NCI-H2107 treated with DMSO at 0.1 percent for 48 hours (cell line): ENCODE data around the gene BMAL2.

Experiments
- DNase-seq: peaks from one replicate; lab custom pipeline; 2025; ENCODE audit not compliant: unreplicated experiment; lab: John Stamatoyannopoulos, UW

Gene BMAL2

GRCh38 chr12:27332714-27333402 is at the start of gene BMAL2:
TSS of gene BMAL2 (plus strand) at chr12:27332836. CDS start at chr12:27333073, 237 bp downstream.
- peak; percentile 51 for DNase-seq

- no peak for DNase-seq
These were observed 48.6 kb upstream of the BMAL2 start for GRCh38 chr12:27284021-27284420.

GRCh38 chr12:27284751-27285150 is 47.9 kb upstream of the BMAL2 start:
- no peak for DNase-seq

- no peak for DNase-seq
These were observed 47.2 kb upstream of the BMAL2 start for GRCh38 chr12:27285403-27285802.

- DNase-seq: no peak
These were observed 43.2 kb upstream of the BMAL2 start for GRCh38 chr12:27289414-27289813.

GRCh38 chr12:27290501-27291168 is 42.0 kb upstream of the BMAL2 start:
- no peak for DNase-seq

- no peak for DNase-seq
These were observed 40.8 kb upstream of the BMAL2 start for GRCh38 chr12:27291862-27292261.

GRCh38 chr12:27292718-27293117 is 39.9 kb upstream of the BMAL2 start:
- no peak for DNase-seq

GRCh38 chr12:27293463-27293862 is 39.2 kb upstream of the BMAL2 start:
- DNase-seq: no peak

GRCh38 chr12:27296674-27297073 is 36.0 kb upstream of the BMAL2 start:
- DNase-seq: no peak

- no peak for DNase-seq
These were observed 35.1 kb upstream of the BMAL2 start for GRCh38 chr12:27297566-27297965.

- DNase-seq: no peak
These were observed 33.5 kb upstream of the BMAL2 start for GRCh38 chr12:27299102-27299501.

GRCh38 chr12:27300226-27300625 is 32.4 kb upstream of the BMAL2 start:
- no peak for DNase-seq

GRCh38 chr12:27303139-27304111 is 29.2 kb upstream of the BMAL2 start:
- no peak for DNase-seq

GRCh38 chr12:27304856-27305255 is 27.8 kb upstream of the BMAL2 start:
- no peak for DNase-seq

GRCh38 chr12:27305673-27306456 is 26.8 kb upstream of the BMAL2 start:
- DNase-seq: peak; percentile 42

- DNase-seq: no peak
These were observed 23.2 kb upstream of the BMAL2 start for GRCh38 chr12:27309293-27309994.

- no peak for DNase-seq
These were observed 22.7 kb upstream of the BMAL2 start for GRCh38 chr12:27309995-27310315.

- DNase-seq: no peak
These were observed 15.7 kb upstream of the BMAL2 start for GRCh38 chr12:27316947-27317346.

- no peak for DNase-seq
These were observed 13.2 kb upstream of the BMAL2 start for GRCh38 chr12:27319409-27319808.
